Astrocyte (in vitro differentiated cells and primary cell): ENCODE results near the gene KRTAP10-2. TPM values are rescaled to one million over a fixed set of nuclear protein-coding genes. Genes with fewer than 3 reads are reported as not detected.

Experiments used
- DNase-seq: peaks from one replicate; pipeline ENCODE4 v3.0.0-alpha.2; 2010; ENCODE audit warnings: low read depth
- FAIRE-seq: peaks from 2 replicates; lab custom pipeline; 2011; peaks lifted over from hg19 to GRCh38; lab: Jason Lieb, UNC
- H2AFZ ChIP-seq: 2 replicates; pipeline ENCODE4 v1.6.0; 2012; ENCODE audit warnings: low read depth, low read length, inconsistent platforms
- H3K27ac ChIP-seq: 2 replicates; pipeline ENCODE4 v1.5.1; 2011; ENCODE audit warnings: low read depth, low read length, inconsistent platforms
- H3K27me3 ChIP-seq: 2 replicates; pipeline ENCODE4 v1.6.0; 2011; ENCODE audit warnings: low read length, inconsistent platforms; ENCODE audit not compliant: insufficient read depth
- H3K36me3 ChIP-seq: 2 replicates; pipeline ENCODE4 v1.5.1; 2011; ENCODE audit warnings: low read length, inconsistent platforms; ENCODE audit not compliant: insufficient read depth
- H3K4me1 ChIP-seq: 2 replicates; pipeline ENCODE4 v1.5.1; 2011; ENCODE audit warnings: low read length, inconsistent platforms; ENCODE audit not compliant: insufficient read depth
- H3K4me2 ChIP-seq: 2 replicates; pipeline ENCODE4 v1.6.0; 2012; ENCODE audit warnings: low read length, inconsistent platforms
- H3K4me3 ChIP-seq: 2 replicates; pipeline ENCODE4 v1.5.1; 2011; ENCODE audit warnings: low read depth, mild to moderate bottlenecking, low read length, inconsistent platforms; ENCODE audit not compliant: insufficient read depth
- H3K79me2 ChIP-seq: 2 replicates; pipeline ENCODE4 v1.6.0; 2012; ENCODE audit warnings: mild to moderate bottlenecking, low read length, inconsistent platforms; ENCODE audit not compliant: insufficient read depth
- H3K9ac ChIP-seq: 2 replicates; pipeline ENCODE4 v1.6.0; 2012; ENCODE audit warnings: mild to moderate bottlenecking, low read length, inconsistent platforms
- H3K9me3 ChIP-seq: 2 replicates; pipeline ENCODE4 v1.5.1; 2012; ENCODE audit warnings: low read depth, mild to moderate bottlenecking, low read length, inconsistent platforms; ENCODE audit not compliant: insufficient read depth
- H4K20me1 ChIP-seq: 2 replicates; pipeline ENCODE4 v1.6.0; 2012; ENCODE audit warnings: low read length, inconsistent platforms; ENCODE audit not compliant: insufficient read depth
- H3K27ac Mint-ChIP-seq: one replicate; pipeline ENCODE4 v1.8.0; 2021; ENCODE audit warnings: mild to moderate bottlenecking, mixed read lengths; ENCODE audit not compliant: unreplicated experiment
- H3K27me3 Mint-ChIP-seq: one replicate; pipeline ENCODE4 v1.8.0; 2021; ENCODE audit warnings: low read depth, mixed read lengths; ENCODE audit not compliant: unreplicated experiment
- H3K36me3 Mint-ChIP-seq: one replicate; pipeline ENCODE4 v1.8.0; 2021; ENCODE audit warnings: low read depth, mixed read lengths; ENCODE audit not compliant: unreplicated experiment
- H3K4me1 Mint-ChIP-seq: one replicate; pipeline ENCODE4 v1.8.0; 2021; ENCODE audit warnings: low read depth, mixed read lengths; ENCODE audit not compliant: unreplicated experiment
- H3K4me3 Mint-ChIP-seq: one replicate; pipeline ENCODE4 v1.8.0; 2021; ENCODE audit warnings: mild to moderate bottlenecking, moderate library complexity, mixed read lengths; ENCODE audit not compliant: unreplicated experiment
- H3K9me3 Mint-ChIP-seq: one replicate; pipeline ENCODE4 v1.8.0; 2021; ENCODE audit warnings: mild to moderate bottlenecking, mixed read lengths; ENCODE audit not compliant: unreplicated experiment
- EZH2 ChIP-seq: IDR thresholded peaks from 2 replicates; pipeline ENCODE4 v1.6.1; 2012; ENCODE audit warnings: mild to moderate bottlenecking, low read length, inconsistent platforms; ENCODE audit not compliant: insufficient read depth
- total RNA-seq: library from RNA; stranded (reverse); gene quantifications from 2 replicates; pipeline ENCODE4 v1.2.1, GENCODE V29; 2021
- TF ChIP-seq, protein P1 (sequence below): IDR thresholded peaks from 2 replicates; pipeline ENCODE4 v1.5.1; 2011; ENCODE audit warnings: low read depth, mild to moderate bottlenecking, inconsistent platforms, low read length, moderate library complexity; ENCODE audit not compliant: insufficient read depth

Gene KRTAP10-2
- total RNA-seq, 1 donor from 2014 or later = not detected

- H3K4me3 ChIP-seq = no peak overlapping the region
- no peak for DNase-seq
- Mint-ChIP-seq H3K9me3 (no peaks in the 10 kb centered on the region), H3K4me1 (peaks cover 4% of the 10 kb centered on the region), H3K27me3 (peaks cover 37% of the 10 kb centered on the region), H3K4me3 (no peak overlapping the region), H3K27ac (no peak overlapping the region), H3K36me3 (peaks cover 1% of the 10 kb centered on the region)
- H3K36me3 ChIP-seq = no peaks in the 10 kb centered on the region
- no peak overlapping the region for H2AFZ ChIP-seq
- no peak for TF ChIP-seq EZH2
- TF ChIP-seq, protein P1, sequence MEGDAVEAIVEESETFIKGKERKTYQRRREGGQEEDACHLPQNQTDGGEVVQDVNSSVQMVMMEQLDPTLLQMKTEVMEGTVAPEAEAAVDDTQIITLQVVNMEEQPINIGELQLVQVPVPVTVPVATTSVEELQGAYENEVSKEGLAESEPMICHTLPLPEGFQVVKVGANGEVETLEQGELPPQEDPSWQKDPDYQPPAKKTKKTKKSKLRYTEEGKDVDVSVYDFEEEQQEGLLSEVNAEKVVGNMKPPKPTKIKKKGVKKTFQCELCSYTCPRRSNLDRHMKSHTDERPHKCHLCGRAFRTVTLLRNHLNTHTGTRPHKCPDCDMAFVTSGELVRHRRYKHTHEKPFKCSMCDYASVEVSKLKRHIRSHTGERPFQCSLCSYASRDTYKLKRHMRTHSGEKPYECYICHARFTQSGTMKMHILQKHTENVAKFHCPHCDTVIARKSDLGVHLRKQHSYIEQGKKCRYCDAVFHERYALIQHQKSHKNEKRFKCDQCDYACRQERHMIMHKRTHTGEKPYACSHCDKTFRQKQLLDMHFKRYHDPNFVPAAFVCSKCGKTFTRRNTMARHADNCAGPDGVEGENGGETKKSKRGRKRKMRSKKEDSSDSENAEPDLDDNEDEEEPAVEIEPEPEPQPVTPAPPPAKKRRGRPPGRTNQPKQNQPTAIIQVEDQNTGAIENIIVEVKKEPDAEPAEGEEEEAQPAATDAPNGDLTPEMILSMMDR = no peak
- H3K27ac ChIP-seq = no peak overlapping the region
- FAIRE-seq = no peak
- H3K4me2 ChIP-seq = no peak overlapping the region
- H3K79me2 ChIP-seq = no peaks in the 10 kb centered on the region
- H3K27me3 ChIP-seq = peaks cover 2% of the 10 kb centered on the region
- no peaks in the 10 kb centered on the region for H3K9me3 ChIP-seq
- no peaks in the 10 kb centered on the region for H4K20me1 ChIP-seq
- H3K9ac ChIP-seq = no peak overlapping the region
- H3K4me1 ChIP-seq = no peaks in the 10 kb centered on the region
Measured at GRCh38 chr21:44508426-44508710, 42.9 kb downstream of the KRTAP10-2 start.

GRCh38 chr21:44507673-44508425 is 43.5 kb downstream of the KRTAP10-2 start:
- no peaks in the 10 kb centered on the region for H3K4me1 ChIP-seq
- Mint-ChIP-seq H3K27ac (no peak overlapping the region), H3K36me3 (peaks cover 1% of the 10 kb centered on the region), H3K27me3 (peaks cover 35% of the 10 kb centered on the region), H3K4me1 (peaks cover 4% of the 10 kb centered on the region), H3K4me3 (no peak overlapping the region), H3K9me3 (no peaks in the 10 kb centered on the region)
- no peaks in the 10 kb centered on the region for H3K79me2 ChIP-seq
- no peak overlapping the region for H2AFZ ChIP-seq
- DNase-seq = no peak
- TF ChIP-seq EZH2 = no peak
- TF ChIP-seq, protein P1 = no peak
- FAIRE-seq = no peak
- H3K27me3 ChIP-seq = peaks cover 2% of the 10 kb centered on the region
- H3K27ac ChIP-seq = no peak overlapping the region
- H3K9ac ChIP-seq = no peak overlapping the region
- no peaks in the 10 kb centered on the region for H3K36me3 ChIP-seq
- no peaks in the 10 kb centered on the region for H4K20me1 ChIP-seq
- H3K4me2 ChIP-seq = no peak overlapping the region
- H3K4me3 ChIP-seq = no peak overlapping the region
- H3K9me3 ChIP-seq = no peaks in the 10 kb centered on the region
